GM04504 (cell line): Measurements from ENCODE around the gene SLC43A1.

Experiments used
- DNase-seq: peaks from one replicate; pipeline ENCODE4 v3.0.0-alpha.2; 2012; ENCODE audit warnings: low read depth

Gene SLC43A1

DNA sequence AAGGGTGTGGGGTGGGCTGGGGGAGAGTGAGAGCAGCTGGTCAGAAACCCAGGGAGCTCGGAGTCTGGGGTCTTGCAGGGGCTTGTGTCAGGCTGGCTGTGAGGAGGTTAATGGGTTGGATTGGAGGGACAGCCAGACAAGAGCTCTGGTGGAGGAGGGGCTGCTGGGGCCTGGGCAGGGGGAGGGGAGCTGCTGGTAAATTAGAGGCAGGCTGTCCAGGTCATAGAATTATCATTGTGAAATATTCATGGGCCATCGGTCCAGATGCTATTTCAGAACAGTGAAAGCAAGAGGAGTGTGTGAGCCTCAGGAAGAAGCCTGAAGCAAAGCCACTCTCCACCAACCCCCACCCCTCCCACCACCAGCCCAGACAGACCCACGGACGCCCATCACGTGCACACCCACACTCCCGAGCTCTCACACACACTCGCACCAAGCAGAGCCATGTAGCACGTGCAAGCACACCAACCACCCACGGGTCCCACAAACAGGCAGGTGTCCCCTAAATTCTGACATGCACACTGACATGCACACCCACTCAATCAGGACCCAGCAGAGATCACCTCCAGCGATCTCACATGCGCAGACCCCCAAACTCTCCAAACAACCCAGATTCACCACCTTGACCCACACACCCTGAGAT lies 36.4 kb downstream of the SLC43A1 start:
- no peak for DNase-seq

DNA sequence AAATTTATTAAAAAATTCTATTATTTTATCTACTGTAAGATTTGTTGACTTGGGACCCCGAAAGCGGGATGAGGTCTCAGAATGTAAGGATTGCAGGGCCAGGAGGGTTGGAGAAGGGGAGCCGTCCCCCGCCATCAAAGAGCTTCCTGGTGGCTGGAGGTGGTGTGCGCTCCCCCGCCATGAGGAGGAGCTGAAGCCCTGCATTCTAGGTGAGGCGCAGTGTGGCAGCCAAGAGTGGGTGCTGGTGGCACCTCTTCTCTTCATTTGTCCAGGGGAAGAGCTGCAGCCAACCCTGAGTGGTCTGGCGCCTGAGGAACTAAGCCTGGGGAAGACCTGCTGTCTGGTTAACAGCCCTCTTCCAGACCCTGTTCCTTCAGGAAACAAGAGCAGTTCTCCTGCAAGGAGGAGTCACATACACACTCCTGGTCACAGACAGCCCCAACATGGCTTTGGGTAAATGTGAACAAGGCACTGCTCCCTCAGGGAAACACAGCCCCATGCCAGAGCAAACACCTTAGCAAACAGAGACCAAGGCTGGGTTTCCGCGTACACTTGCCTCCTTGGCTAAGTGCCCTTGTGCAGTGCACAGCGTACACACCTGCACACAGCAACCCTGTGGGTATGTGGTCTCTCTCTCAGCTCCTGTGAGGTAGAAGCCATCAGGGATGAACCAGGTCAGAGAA lies 37.9 kb downstream of the SLC43A1 start:
- DNase-seq = no peak

DNA sequence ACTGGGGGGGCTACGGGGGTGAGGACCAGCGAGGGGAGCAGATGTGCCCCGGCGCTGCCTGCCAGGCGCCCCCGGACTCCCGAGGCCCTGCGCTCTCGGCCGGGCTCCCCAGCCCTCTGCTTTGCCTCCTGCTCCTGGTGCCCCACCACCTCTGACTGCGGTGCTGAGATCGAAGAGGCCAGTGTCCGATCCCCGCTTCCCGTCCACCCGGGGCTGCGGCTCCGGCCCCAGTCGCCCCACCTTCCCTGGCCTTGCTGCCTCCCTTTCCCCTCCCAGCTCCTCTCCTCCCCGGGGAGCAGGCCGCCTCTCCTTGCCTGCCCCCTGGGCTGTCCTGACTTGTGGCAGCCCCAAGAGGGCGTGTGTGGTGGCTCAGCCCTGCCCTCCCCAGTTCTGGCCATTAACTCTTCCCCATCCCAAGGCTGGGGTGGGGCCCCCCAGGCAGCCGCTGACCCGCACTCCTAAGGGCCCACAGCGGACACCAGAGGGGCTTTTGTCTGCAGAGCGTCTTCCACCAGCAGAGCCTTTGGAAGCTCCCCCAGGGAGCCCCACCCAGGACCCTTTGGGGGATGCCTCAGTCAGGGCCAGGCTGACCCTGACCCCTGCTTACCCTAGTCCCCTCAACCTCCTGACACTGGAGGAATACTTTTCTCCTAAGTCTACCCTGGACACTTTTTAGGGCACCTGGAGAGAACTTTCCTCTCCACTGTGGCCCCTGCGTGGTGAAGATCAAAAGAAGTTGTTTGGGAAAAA lies 38.6 kb downstream of the SLC43A1 start:
- DNase-seq = no peak

DNA sequence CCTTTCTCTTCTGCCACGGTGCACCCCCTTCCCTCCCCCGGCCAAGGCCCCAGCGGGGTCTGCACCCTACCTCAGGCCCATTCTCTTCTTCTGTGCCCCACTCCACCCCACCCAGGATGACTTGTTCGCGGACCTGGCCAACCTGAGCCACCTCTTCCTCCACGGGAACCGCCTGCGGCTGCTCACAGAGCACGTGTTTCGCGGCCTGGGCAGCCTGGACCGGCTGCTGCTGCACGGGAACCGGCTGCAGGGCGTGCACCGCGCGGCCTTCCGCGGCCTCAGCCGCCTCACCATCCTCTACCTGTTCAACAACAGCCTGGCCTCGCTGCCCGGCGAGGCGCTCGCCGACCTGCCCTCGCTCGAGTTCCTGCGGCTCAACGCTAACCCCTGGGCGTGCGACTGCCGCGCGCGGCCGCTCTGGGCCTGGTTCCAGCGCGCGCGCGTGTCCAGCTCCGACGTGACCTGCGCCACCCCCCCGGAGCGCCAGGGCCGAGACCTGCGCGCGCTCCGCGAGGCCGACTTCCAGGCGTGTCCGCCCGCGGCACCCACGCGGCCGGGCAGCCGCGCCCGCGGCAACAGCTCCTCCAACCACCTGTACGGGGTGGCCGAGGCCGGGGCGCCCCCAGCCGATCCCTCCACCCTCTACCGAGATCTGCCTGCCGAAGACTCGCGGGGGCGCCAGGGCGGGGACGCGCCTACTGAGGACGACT lies 39.3 kb downstream of the SLC43A1 start:
- DNase-seq = no peak

DNA sequence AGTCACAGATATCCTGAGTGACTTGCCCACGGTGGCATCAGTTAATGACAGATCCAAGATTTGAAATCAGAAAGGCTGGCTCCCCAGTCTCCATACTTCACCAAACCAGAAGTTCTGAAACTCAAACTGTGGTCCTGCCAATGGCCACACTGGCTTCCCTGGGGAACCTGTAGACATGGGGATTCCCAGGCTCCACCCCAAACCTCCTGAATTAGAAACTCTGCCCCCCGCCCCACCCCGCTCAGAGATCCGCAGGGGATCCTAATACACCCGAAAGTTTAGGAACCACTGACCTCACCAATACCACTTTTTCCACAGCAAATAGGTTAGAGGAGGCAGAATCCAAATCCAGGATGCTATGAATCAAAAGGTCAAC lies 39.8 kb downstream of the SLC43A1 start:
- DNase-seq = no peak

DNA sequence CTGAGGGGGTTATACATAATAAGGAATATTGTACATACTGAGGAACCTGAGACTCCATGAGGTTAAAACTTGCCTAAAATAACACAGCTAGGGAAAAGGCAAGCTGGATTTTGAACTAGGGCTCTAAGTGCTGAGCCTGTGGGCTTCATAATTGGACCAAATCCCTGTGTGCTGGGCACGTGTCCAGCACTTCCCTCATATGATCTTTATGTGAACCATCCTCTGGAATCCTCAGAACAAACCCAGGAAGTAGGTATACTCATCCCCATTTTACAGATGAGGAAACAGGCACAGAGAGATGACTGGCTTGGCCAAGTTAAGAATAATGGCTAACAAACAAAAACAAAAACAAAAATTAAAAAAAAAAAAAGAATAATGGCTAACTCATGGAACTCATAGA lies 40.3 kb downstream of the SLC43A1 start:
- no peak for DNase-seq

DNA sequence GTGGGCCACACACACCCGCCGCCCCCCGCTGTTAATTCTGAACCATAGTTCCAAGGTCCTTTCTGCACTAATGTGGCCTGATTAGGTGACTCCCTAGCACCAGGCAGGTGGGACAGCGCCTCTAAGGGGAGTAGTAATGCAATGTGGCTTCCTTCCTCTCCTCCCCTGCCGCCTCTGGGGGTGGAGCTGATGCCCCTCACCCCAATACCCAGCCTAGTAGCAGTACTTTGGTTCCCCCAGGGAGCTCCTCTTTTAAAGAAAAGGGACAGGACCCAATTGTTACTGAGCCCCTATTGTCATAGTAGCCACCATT lies 40.7 kb downstream of the SLC43A1 start:
- DNase-seq = no peak

DNA sequence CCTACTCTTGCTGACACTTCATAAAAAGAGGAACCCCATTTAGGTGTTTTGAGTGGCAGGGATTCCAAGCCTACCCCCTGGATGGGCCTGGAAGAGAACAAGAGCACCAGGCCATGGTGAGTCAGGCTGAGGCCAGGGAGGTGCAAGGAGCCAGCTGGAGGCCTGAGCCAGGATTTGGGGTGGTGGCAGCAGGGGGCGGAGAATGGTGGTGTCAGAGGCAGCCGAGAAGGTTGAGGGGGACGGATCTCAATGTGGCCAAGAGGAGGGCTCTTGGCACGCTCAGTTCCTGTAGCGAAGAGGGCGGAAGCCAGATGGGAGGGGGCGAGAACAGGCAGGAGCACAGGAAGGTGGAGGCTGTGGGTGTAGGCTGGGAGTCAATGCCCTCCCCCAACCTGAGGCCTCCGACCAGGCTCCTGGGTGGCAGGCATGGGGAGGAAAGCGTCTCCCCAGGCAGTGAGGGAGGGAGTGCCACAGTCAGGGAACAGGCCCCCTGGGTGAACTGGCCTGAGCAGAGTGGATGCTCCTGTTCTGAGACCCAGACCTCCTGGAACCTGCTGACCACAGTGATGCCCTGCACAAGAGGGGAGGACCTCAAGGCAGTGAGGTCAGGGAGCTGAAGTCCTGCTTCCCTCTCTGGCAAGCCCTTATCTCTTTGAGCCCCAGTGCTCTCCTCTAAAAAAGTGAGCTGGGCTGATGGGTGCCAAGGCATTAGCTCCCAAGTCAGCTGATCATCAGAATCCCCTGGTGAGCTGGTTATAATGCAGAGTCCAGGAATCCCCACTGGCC lies 41.3 kb downstream of the SLC43A1 start:
- no peak for DNase-seq

DNA sequence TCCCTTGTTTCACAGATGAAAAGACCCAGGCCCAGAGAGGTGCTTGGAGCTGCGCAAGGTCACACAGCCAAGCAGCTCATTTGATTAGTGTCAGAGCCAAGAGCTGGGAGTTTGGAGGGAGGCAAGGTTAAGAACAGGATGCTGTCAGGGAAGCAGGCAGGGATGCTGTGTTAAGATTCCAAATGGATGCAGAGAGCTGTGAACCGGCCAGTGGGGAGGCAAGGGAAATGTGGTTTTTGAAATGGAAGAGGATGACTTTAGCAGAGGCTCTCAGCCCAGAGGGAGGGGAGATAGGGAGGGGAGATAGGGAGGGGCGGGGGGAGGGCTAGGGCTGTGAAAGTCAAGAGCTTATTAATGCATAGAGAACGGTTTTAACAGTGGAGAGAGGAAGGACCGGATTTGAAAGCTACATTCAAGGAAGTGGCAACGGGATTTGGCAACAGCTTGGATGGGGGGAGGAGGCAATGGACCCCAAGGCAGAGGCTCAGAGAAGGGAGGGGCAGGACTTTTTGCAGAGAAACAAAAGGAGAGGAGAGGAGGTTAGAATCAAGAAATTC lies 42.1 kb downstream of the SLC43A1 start:
- no peak for DNase-seq

DNA sequence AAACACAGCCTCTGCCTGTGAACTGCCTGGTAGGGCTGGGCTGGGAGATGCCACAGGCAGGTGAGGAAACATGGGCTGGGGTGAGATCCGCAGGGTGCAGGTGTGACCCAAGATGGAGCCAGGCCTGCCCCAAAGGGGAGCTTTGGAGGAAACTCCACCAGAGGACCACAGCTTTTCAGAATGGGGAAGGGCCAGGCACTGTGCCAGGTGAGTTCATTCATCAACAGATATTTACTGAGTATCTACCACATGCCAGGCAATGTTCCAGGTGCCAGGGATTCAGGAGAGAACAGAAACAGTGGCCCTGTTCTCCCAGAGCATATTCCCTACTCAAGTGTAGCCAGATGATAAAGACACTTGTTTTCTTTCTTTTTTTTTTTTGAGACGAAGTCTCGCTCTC lies 44.0 kb downstream of the SLC43A1 start:
- DNase-seq = no peak

DNA sequence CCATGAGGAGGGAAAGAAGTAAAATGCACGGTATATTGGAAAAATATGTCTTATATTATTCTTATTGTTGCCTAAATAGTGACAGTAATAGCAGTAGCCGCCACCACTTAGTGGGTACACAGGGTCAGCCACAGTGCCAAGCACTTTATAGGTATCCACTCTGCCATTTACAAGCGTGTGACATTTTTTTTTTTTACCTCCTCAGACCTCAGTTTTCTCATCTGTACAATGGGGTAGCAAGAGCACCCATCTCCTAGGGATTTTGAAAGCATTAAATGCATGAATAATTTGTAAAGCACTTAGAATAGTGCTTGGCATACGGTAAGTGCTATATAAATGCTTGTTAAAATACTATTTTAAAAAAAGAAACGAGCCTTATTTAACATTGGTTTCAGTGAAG lies 46.2 kb downstream of the SLC43A1 start:
- no peak for DNase-seq

DNA sequence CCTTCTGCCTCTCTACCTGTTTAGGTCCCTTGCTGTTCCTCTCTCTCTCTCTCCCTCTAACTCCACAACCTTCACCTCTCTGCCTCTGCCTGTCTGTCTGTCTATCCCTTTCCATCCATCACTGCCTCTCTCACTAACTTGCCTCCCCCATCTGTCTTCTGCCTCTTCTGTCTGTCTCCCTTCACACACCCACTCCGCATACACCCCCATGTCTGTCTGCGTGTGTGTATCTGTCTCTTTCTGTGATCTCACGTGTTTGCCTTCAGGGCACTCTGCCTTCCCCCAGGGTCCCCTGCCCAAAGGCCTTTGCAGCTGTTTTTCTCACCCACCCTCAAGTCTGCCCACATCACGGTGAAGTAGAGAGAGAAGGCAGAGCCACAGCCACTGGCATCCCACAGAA lies 47.2 kb downstream of the SLC43A1 start:
- DNase-seq = no peak

DNA sequence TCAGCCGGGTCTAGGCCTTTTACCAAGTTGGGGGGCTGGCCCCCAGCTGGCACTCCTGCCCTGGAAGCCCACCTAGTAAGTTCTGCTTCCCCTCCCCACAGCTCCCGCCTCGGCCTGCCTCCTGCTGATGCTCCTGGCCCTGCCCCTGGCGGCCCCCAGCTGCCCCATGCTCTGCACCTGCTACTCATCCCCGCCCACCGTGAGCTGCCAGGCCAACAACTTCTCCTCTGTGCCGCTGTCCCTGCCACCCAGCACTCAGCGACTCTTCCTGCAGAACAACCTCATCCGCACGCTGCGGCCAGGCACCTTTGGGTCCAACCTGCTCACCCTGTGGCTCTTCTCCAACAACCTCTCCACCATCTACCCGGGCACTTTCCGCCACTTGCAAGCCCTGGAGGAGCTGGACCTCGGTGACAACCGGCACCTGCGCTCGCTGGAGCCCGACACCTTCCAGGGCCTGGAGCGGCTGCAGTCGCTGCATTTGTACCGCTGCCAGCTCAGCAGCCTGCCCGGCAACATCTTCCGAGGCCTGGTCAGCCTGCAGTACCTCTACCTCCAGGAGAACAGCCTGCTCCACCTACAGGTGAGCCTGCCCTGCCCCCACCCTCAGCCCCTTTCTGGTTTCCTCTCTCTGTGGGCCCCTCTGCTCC lies 47.9 kb downstream of the SLC43A1 start:
- DNase-seq = no peak

DNA sequence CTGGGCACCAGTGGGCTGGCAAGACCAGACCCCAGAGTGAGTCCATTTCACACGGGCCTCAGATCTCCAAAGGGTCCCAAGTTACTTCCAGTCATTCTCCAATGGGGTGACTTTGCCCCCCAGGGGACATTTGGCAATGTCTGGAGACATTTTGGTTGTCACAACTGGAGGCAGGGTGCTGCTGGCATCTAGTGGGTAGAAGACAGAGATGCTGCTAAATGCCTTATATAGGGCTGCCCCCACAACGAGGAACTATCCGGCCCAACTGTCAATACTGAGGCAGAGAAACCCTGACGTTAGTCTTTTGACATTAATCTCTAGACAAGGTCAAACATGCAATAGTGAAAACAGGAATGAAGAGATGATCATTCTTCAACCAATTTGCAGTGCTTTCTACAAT lies 48.8 kb downstream of the SLC43A1 start:
- DNase-seq = no peak

DNA sequence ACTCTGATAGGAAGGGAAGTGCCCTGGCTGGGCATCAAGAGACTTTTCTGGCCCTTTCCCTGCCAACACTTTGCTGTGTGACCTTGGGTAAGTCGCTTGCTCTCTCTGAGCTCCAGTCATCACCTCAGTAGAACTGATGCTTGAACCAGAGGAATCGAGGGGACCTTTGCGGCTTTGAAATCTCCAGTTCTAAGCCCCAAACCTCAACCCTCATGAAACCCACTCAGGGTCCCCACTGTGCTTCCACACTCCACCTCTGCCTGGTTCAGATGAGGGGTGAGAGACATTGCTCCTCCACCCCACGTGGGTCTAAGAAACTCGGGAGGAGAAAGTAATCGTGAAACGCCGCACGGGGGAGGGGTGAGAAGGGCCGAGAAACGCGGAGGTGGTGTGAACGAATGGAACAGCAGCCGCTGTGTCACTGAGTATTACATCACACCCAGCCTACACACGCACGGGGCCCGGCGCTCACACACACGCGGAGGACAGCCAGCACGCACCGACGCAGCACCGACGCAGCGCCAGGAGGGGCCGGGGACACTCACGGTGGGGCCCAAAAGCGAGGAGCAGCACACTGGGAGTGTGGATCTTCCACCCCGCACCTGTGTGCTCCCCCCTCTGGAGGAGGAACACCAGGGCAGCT lies 50.8 kb downstream of the SLC43A1 start:
- no peak for DNase-seq

DNA sequence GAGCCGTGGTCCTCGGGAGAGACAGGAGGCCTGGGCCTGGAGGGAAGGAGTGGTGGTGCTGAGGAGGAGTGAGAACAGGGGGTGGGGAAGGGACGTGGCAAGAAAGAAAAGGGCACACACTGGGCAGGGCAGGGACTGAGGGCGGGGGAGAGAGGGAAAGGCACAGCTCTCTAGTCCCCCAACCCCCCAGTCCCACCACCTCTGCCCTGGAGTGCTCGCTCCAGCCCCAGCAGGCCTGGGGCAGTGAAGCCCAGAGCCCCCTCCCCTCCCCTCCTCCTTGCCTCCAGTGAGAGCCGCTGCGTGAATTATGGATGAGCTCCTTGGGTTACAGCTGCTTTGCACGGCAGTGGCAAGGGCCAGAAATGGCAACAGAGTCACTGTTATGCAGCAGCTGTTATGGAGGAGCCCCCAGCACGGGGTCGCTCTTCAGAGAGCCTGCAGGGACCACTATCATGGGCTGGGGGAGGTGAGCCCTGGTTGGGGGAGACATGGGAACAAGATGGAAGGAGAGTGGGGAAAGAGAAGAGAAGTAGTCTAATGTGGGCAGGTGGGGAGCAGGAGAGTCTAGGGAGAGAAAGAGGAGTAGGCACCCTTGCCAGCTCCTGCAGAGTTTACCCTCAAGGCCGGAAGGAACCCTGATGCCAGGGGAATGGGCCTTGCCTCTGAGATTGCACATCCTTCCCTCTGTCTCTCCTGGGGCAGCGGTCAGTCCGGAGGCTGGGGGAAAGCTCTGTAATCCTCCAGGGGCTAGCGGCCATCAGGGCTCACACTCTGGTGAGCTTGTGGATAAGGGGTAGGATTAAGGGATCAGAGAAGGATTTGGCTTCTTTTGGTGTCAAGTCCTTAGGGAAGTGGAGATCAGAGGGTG lies 51.6 kb downstream of the SLC43A1 start:
- DNase-seq = no peak

DNA sequence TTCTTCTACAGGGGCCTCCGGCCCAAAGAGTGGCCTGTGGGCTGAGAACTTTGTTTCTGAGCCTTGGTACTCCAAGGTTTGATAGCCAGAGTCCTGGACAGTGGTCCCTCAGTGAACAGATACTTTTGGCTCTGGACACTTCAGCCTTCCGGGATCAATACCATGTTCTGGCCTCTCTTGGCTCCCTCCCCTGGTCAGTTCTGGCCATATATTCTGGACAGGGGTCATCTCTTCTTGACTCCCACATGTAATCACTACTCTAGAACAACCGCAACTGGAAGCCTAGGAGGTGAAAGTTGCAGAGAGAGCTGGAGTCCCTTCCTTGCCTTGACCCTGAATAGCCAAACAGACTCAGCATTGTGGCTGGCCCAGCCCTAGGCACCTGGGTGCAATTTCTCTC lies 52.9 kb downstream of the SLC43A1 start:
- no peak for DNase-seq

DNA sequence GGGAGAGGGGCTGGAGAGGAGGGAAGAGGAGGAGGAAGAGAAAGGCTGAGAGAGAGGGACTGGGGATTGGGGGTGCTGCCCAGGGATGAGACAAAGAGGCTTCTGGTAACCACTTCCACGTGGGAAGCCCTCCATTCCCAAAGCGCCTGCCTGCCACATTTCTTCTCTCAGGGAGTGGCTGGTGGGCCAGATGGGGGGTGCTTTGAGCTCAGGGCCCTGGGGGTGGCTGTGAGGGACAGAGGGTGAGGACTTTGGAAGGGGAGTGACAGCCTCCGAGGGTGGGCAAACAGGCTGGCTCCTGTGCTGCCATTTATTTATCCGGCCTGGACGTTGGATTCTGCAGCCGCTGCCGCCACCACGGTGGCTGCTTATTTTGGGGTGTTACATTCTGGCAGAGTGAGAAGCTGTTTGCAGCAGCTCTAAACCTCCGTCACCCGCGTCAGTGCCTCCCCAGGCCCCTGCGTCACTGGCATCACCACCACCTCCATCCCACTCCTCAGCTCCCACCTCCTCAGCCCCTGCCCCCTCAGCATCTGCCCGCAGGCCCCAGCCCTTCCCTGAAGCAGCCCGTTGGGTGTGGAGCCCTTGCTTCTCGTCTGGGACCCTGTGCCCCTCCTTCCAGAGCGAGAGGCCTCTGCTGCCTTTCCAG lies 53.5 kb downstream of the SLC43A1 start:
- DNase-seq = no peak
